Right kidney (tissue), 1 donor: ENCODE data around the gene BSG.

Experiments
- DNase-seq: peaks from one replicate; pipeline ENCODE4 v3.0.0-alpha.2; 2016

BSG gene

DNA sequence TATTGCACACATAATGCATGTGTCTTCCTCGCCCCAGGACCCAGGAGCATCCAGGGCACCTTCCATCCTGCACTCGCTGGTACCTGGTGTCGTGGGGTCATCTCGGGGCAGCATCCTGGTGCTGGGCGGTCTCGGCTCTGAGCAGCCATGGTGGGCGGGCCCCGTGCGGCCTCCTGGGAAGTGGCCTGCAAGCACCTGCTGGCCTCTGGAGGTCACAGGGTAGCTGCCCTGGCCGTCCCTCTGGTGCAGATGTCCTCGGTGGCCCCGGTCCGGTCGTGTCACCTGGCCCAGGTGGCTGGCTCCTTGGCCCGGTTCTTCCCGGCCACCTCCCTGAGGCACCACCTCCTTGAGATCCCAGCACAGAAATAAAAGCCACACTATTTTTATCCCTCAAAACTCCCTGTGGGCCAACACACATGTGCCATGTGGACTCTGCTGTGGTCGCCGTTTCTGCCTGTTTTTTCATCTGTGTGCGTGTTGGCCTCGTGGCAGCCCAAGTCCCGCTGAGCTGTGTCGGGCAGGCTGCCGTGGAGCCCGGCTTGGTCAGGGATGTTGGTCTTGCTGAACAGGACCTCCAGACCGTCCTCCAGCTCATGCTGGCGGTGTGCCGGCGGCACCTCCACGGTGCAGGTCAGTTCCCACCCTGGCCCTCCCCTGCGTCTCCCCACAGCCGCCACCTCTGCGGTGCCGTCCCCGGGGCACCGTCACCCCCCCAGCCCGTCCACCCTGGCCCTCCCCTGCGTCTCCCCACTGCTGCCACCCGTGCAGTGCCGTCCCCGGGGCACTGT, 33.6 kb upstream of the BSG start:
- no peak for DNase-seq

DNA sequence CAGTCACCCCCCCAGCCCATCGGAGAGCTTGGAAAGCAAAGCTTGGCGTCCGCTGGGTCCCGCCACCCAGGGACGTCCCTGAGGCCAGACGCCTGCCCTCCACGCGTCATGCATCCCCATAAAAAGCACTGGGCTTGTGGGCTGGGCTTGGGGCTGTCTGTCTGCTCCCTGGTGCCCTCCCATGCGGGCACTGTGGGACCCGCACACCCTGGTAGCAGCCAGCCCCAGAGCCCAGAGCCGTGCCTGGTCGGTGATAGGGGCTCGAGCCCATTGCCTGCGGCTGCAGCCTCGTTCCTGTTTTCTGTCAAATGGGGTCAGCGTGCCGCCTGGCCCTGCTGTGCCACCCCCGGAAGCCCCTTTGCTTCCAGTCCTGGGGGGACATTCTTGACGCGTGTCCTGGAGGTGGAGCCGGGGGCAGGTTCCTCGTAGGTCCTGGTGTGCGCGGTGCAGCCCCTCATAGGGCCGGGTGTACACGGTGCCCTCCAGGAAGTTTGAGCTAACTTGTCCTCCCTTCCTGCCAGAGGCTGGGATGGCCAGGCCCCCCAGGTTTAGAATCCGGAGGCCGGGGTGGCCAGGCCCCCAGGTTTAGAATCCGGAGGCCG, 32.9 kb upstream of the BSG start:
- DNase-seq: no peak

DNA sequence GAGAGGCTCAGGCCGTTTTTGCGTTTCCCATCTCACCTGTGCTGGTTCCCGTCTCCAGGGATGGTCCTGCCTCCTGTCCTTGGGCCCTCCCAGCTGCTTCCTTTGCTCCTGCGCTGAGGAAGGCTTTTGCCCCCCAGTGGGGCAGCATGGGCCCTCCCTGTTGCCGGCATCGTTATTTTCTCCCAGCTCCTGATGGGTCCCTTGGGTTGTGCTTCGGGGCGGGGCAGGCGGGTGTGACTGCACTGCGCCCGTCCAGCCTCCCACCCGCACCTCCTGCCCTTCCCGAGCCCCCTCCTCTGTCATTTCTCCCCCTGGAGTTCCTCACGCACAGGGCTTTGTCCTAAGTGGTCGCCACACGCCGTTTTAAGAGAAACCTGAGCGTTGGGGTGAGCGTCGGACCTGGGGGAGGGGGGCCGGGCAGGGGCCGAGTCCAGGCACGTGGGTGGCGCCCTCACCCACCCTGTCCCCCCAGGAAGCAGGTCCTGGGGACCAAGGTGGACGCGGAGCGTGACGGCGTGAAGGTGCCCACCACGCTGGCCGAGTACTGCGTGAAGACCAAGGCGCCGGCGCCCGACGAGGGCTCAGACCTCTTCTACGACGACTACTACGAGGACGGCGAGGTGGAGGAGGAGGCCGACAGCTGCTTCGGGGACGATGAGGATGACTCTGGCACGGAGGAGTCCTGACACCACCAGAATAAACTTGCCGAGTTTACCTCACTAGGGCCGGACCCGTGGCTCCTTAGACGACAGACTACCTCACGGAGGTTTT, 31.3 kb upstream of the BSG start:
- DNase-seq: no peak

DNA sequence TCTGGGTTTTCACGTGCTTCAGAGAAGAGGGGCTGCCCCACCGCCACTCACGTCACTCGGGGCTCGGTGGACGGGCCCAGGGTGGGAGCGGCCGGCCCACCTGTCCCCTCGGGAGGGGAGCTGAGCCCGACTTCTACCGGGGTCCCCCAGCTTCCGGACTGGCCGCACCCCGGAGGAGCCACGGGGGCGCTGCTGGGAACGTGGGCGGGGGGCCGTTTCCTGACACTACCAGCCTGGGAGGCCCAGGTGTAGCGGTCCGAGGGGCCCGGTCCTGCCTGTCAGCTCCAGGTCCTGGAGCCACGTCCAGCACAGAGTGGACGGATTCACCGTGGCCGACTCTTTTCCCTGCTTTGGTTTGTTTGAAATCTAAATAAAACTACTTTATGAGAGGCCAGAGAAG, 30.7 kb upstream of the BSG start:
- no peak for DNase-seq

DNA sequence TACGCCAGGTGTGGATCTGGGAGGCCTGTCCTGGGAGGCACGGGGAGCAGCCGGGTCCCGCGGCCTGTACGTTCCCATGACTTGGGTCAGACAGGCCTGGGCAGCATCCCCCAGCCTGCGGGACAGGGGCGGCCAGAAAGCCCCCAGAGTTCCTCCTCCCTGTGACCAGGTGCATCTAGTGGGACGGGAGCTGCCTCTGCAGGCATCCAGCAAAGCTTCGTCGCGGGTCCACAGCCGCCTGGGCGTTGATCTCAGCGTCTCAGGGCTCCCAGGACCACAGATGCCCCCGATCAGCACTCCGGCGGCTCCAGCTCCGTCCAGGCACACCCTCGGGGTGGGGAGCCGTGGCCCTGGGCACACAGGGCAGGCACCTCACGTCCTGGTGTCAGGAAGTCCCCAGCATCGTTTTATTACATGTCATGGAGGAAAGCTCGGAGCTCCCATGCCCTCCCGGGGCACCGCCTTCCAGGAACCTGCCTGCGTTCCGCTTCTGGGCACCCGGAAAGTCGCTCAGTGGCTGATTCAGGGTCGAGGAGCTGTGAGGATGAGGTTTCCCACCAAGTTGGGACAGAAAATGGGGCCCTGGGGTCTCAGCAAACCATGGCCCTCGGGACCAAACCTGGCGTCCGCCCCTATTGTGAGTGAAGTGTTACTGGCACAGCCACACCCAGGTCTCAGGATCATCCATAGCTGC, 30.1 kb upstream of the BSG start:
- DNase-seq: no peak

DNA sequence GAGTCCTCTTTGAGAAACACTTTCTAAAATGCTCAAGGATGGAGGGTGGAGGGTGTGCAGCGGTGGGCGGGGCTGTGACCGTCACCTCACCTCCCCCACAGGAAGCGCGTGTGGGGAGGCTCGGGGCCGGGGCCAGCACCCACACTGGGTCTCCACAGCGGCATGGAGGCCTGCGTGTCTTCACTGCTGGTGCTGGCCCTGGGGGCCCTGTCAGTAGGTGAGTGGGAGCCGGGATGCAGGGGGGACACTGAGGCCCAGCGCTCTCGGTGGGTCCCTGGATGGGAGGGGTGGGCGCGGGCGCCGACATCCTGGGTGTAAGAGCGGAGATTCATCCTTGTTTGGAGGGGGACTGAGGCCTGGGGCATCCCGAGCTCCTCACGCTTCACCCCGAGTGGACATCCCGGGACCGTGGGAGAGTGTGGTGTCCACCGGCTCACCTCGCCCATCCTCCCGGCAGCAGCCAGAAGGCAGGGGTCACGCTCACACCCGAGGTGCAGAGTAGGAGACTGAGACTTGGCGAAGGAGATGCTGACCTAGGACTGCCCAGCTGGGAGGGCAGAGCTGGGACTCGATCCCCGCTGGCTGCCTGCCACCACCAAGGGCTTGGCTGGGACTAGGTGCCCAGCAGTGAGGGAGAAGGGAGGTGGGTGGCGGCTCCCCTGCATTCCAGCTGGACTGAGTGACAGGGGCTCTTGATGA, 28.3 kb upstream of the BSG start, which contains the start of gene GZMM:
GZMM (plus strand) TSS at position 144 of the 699 bp plus-strand sequence; CDS start at position 163, 19 bp downstream.
- DNase-seq: no peak

DNA sequence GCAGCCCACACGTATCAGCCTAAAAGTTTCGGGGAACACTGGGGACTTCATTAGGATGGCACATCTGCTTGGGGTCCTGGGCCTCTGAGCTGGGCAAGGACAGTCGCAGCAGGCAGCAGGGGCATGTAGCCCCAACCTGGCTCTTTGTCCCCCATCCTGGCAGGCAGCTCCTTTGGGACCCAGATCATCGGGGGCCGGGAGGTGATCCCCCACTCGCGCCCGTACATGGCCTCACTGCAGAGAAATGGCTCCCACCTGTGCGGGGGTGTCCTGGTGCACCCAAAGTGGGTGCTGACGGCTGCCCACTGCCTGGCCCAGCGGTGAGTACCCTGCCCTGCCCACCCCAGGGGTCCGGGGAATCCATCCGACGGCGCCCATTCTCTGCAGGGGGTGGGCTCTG, 25.3 kb upstream of the BSG start:
- DNase-seq: no peak

DNA sequence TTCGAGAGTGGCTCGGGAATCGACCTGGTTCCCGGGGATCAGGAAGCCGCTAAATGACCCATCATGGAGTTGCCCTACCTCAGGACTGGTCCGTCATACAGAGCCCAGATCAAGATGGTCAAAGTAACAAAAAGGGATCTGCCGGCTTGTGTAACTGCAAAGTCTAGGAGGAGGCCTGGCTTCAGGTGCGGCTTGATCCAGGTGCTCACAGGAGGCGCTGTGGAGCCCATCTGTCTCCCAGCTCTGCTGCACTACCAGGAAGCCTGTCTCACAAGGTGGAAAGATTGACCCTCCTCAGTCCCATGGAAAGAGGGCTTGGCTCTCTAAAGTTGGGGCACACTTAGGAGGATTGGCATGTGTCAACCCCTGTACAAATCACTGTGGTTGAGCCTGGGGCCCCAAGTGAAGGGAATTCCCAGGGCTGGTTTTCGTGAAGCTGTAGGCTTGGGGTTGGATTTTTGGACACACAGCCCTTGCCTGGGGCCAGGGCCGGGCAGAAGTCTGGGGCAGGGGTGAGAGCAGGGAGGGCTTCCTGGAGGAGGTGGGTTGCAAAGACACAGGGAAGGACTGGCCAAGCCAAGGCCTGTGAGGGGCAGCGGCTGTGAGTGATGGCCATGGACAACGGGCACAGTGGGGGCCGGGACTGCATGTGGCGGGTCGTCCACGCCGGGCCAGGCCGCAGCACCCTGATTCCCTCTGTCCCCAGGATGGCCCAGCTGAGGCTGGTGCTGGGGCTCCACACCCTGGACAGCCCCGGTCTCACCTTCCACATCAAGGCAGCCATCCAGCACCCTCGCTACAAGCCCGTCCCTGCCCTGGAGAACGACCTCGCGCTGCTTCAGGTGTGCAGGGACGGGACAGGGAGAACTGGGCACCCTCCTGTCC, 24.3 kb upstream of the BSG start:
- no peak for DNase-seq

DNA sequence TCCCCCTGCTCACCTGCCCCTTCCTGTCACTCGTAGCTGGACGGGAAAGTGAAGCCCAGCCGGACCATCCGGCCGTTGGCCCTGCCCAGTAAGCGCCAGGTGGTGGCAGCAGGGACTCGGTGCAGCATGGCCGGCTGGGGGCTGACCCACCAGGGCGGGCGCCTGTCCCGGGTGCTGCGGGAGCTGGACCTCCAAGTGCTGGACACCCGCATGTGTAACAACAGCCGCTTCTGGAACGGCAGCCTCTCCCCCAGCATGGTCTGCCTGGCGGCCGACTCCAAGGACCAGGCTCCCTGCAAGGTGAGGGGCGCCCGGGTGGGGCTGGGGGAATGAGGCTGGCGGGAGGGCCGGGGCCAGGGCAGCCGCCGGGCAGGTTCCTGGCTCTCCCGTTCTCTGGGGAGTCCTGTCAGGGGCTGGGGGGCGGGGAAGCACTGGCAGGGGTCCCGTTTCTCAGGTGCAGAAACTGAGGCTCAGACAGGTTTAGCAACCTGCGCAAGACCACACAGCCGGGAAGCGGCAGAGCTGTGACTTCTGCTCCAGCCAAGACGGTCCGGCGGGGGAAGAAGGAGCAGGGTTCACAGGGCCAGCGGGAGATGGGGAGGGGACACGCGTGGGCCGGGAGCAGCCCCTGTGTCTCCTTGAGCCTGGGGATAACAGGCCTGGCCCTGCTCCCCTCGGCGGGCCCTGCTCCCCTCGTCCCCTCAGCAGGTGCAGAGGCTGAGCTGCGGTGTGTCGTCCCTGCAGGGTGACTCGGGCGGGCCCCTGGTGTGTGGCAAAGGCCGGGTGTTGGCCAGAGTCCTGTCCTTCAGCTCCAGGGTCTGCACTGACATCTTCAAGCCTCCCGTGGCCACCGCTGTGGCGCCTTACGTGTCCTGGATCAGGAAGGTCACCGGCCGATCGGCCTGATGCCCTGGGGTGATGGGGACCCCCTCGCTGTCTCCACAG, 23.2 kb upstream of the BSG start:
- no peak for DNase-seq

DNA sequence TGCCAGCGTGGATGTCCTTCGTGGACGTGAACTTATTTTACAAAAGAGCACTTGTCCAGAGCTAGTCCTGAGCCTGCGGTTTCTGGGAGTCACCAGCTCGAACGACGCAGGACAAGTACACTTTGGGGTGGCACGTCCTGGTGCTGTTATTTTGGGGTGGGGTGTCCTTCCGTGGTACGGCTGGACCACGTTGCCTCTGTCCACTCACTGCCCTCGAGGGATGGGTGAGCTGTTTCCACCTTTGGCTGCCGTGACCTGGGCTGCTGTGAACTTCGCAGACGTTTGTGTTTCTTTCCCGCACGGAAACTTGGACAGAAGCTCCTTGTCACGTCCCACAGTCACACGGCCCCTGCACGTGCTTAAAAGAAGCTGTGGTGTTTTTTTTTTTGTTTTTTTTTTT, 17.6 kb upstream of the BSG start:
- no peak for DNase-seq

DNA sequence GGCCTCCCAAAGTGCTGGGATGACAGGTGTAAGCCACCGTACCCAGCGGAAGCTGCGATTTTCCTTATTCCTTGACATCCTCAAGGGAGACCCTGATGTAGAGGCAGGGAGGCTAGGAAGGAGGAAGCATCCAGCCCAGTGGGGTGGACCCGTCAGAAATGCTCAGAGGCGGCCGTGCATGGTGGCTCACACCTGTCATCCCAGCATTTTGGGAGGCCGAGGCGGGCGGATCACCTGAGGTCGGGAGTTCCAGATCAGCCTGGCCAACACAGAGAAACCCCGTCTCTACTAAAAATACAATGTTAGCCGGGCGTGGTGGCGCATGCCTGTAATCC, 17.0 kb upstream of the BSG start:
- DNase-seq: no peak

DNA sequence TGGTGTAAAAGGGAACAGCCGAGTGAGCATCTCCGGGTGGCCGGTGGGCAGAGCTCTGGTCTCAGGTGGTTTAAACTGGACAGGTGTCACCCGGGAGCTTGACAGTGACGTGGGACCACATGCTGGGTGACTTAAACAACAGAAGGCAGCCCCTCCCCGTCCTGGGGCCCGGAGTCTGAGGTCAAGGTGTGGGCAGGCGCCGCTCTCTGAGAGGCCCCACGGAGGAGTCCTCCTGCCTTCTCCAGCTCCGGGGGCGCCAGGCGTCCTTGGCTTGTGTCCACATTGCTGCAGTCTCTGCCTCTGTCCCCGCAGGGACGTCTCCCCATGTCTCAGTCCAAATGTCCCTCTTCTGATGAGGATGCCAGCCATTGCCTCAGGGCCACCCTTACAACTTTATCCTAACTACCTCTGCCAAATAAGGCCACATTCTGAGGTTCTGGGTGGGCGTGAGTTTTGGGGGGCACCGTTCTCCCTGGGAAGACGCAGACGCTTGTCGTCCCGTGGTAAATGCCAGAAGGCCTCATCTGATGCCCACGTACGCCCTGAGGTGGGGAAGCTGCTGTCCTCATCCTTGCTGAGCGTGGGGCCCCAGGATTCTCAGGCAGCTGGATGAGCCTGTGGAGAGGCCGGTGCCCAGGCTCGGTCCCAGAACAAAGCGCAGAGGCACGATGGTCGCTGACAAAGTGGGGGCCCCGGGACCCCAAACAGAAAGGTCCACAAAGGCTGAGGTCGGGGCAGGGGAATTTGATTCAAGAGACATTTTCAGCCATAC, 15.6 kb upstream of the BSG start:
- no peak for DNase-seq

DNA sequence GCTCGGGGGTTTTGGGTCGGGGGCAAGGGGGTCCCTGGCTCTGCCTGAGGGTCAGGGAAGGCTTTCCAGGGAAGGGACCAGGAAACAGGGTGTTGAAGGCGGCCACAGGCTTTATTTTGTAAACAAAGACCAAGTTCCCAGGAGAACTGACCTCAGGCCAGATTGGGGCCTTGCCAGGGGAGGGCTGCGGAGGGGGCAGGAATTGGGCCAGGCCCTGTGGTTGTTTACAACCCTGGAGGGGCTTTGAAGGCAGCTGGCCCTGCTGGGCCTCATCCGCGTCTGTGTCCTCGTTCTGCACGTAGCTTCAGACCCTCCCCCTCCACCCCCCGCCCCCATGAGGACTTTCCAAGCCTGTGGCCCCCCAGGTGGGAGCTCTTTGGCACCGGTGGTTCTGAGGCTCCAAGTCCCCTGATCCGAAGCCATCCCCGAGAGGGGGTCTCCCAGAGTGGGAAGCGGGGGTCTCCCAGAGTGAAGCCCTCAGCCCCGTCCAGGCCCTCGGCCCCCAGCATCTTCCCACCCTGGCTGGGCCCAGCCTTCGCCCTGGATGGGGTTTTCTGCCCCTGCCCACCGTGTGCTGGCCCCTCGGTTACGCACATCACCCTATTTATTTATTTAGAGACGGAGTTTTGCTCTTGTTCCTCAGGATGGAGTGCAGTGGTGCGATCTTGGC, 13.5 kb upstream of the BSG start:
- DNase-seq: no peak

DNA sequence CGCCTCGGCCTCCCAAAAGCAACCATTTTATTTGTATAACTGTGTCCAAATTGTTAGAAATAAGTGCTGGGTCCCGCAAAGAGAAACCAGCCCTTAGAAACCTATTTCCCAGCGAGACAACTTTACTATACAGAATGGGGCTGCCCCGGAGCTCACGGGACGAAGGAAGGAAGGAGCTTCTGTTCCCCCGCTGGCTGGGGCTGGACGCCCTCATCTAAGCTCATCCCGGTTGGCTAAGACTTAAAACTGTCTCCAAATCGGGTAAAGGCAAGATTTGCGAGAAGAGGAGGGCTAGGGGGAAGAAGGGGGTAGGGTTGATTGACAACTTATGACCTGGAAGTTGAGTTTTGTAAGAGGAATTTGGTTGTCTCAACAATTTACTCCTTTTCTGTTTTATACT, 12.3 kb upstream of the BSG start:
- DNase-seq: no peak

DNA sequence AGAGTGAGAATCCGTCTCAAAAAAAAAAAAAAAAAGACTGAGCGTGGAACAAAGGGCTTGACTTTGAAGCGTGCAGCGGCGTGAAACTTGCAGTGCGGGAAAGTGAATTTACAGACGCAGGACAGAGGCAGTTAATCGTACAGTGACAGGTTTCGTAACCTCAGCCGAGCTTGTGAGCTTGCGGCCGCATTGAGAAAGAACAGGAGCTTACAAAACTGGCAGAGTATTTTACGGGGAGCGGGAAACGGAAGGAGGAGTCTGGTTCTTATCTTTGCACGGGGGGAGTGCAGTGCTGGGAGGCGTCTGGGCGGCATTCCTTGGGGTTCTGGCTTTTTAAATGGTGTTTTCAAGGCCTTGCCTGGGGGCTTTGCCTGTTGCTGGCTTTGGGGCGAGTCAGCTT, 6.0 kb upstream of the BSG start:
- no peak for DNase-seq

DNA sequence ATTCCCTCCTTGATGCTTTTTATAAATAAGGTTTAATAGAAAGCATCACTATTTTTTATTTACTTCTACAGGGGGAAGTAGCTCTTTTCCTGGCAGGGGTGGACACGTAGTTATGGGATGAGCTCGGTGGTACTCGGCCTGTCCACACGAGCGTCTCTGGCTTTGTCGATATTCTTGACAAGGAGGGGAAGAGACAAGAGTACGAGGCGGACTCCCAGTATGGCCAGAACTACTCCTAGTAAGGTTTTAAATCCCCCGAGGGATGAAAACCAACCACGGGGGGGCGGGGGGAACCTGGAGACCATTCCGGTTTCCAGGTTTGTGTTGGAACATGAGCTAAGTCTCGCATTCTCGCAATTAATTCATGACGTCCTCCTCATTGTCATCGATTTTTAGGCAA, 5.6 kb upstream of the BSG start:
- DNase-seq: no peak

DNA sequence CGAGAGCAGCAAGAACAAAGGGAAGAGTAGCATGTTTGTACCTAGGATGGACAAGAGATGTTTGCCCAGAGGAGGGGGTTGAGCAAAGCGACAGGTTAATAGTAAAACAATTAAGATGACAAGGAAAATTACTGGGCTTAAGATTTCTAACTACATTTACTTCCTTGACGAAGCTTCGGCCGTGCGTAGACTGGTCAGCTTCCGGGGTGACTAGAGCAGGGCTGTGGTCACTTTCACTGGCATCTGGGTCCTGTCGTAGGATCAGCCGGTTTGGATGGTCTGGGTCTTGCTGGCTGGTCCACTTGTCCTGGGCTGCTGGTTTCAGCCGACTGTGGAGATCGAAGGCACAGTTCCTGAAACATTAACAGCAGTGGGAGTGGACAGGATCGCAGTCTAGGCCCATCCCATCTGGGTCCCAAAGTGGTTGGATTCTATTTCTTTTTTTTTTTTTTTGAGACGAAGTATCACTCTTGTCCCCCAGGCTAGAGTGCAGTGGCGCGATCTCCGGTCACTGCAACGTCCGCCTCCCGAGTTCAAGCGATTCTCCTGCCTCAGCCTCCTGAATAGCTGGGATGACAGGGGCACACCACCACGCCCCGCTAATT, 5.0 kb upstream of the BSG start:
- no peak for DNase-seq

DNA sequence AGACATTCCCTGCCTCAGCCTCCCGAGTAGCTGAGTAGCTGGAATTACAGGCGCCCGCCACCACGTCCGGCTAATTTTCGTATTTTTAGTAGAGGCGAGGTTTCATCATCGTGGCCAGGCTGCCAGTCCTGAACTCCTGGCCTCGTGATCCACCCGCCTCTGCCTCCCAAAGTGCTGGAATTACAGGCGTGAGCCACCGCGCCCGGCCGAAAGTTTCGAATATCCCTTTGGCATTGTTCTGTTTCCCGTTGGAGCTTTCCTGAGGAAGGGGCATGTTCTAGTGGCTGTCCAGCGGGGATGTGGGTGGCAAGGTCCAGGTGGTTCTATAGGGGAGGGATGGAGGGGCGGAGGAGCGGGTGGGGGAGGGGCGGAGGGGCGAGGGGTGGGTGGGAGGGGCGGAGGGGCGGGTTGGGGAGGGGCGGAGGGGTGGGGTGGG, 2.1 kb upstream of the BSG start:
- no peak for DNase-seq
